EH (cell line): ENCODE measurements around the gene TSPO.

Source experiments
- DNase-seq: peaks from one replicate; pipeline ENCODE4 v3.0.0-alpha.2; 2015; ENCODE audit warnings: low read depth

Gene TSPO

DNA sequence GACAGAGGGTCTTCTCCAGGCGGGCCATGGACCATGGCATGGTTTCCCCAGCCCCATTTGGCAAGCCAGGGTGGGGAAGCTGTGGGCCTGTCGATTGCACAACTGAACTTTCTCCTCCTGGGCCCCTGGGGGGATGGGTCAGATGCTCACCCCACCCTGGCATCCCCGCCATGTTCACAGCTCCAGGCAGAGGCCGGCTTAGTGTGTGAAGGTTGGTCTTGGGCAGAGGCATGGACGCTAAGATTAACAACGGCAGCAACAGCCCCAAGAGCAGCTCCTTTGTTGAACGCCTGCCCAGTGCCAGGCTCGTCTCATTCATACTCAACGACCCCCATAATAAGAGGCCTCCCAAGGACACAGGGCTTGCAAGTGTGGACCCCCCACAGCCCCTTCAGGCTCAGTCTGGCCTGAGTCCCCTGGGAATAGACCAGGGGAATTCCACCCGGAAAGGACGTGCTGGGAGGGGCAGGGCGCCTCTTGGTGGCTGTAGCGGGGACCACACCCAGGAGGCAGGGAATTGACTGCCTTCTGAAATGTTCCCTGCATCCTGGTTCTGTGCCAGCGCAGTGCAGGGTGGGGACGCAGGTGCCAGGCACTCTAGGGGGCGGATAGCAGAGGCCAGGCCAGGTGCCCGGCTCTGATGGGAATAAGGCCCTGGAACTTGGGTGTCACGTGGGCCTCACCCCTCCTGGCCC, 8.3 kb downstream of the TSPO start:
- DNase-seq, result no peak

DNA sequence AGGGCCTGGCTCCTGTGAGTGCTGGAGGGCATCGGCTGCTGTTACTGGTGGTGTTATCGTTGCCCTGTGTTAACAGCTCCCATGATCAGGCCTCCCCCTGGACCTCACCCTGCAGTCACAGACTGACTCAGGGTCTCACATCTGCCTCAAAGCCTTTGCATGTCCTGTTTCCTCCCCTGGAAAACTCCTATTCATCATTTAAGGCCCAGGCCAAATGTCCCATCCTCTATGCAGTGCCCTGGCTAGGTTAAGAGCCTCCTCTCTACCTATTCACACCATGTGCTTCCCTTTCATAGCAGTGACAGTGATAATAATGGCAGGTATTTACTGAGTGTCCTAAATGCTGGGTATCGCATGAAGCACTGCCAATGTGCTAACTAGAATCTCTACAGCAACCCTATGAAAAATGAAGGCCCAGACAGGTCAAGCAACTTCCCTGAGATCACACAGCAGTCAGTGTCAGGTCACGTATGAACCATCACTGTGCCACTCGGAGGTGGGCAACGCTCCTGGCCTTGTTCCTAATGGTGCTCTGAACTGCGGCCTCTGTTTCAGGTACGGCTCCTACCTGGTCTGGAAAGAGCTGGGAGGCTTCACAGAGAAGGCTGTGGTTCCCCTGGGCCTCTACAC, 9.3 kb downstream of the TSPO start:
- DNase-seq, result no peak

GRCh38 chr22:43162412-43163150, 11.2 kb downstream of the TSPO start:
- DNase-seq, result no peak

DNA sequence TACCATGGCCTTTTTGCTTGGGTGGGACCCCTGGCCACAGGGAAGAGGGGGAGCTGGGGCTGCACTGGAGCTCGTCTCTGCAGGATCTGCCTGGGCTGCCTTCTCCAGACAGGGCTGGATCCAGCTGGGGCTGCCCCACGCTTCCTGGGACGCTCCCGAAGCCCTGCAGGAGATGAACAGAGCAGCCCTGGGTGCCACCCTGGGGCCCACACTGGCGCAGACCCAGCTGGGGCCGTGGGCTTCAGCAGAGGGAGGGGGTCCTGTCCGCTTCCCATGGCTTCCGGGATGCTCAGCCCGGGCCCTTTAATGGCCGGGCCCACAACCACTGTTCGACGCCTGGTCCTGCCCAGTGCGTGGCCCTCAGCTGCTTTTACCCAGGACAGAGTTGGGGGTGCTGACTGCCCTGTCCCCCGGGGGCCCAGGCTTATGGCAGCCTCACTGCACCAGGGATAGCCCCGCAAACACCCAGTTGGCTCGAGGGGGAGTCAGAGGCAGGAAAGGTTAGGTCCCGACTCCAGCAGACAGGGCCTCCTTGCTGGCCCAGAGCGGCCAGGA, 12.0 kb downstream of the TSPO start:
- no peak for DNase-seq

- peak; percentile 10 for DNase-seq
Measured at GRCh38 chr22:43164636-43165035, 13.3 kb downstream of the TSPO start.

GRCh38 chr22:43166132-43166930, 15.0 kb downstream of the TSPO start:
- no peak for DNase-seq

DNA sequence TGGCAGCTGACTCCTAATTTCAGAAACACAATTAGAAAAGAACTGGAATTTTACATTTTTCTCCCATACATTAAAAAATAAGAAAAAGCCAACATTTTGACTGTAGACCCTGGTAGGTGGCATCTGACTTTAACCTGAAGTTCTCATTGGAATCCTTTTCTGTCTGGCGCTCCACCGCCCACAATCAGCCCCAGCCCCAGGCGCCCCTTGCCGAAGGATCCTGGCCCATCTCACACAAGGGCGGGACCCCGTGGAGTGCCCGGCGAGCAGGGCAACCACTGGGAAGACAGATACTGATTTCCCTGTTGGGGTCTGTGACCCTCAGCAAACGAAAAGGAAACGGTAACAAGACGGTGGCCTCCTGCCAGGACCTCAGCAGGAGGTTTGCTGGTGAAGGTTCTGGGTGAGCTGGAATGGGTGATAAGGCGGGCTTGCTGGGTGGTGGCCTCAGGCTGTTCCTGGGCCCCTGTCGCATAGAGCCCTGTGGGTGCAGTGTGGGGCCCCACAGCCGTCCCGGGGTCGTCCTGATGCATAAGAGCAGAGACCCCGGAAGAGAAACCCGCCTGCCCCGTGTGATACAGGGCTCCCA, 15.7 kb downstream of the TSPO start:
- no peak for DNase-seq

DNA sequence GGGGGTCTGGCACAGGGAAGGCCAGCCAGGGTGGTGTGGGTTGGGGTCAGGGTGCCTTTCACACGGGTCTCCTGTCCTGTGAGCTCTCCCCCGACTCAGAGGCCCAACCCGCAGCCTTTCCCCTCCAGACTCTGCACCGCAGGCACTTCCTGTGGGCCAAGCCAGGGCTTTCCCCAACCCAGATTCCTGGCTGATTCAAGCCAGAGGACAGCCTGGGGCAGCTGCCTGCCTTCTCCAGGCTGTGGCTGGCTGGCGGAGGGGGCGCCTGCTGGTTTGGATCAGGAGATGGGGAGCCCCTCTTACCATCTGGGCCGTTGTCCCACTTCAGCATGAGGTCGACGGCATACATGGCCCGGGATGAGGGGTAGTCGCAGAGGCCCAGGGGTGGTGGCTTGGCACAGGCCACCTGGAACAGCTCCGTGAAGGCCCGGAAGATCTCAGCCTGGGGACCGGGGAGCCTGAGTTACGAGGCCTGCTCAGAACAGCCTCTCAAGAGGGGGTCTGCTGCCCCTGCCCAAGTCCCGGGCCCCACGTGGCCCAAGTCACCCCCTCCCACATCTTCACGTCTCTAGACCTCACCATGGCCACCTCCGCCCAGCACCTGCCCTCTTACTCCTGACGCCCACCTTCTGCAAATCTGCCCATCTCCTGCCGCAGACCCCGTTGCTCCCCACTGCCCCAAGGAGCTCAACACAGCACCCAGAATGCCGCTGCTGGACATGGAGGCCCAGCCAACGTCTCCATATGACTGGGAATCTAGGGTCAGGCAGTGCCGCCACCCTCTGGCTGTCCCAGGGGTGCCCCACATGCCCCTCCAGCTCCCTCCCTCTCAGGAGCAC, 17.3 kb downstream of the TSPO start:
- peak; percentile 80 for DNase-seq

- DNase-seq, result no peak
Measured at GRCh38 chr22:43169310-43170130, 18.2 kb downstream of the TSPO start.

GRCh38 chr22:43170131-43170480, 18.7 kb downstream of the TSPO start:
- no peak for DNase-seq

DNA sequence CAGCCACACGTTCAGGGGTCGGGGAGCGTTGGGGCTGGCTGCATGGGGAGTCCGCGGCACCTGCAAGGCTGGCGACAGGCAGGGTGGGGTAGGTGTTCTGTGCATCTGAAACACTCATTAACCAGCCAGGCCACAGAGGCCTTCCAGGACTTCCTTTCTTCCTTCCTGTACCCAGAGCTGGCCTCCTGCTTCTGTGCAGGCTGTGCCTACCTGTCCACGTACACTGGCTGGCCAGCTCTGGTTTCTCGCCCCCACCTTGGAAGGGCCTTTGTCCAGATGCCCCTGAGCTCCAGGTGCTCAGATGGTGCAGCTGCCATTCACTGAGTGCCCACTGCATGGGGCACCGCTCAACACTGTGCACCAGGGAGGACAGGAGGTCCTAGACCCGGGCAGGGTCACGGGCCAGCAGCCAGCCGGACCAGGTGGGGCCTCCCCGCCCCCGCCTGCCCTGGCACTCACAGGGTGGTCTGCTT, 19.7 kb downstream of the TSPO start:
- DNase-seq, result no peak

- no peak for DNase-seq
Measured at GRCh38 chr22:43171607-43172006, 20.2 kb downstream of the TSPO start.

GRCh38 chr22:43172191-43172590, 20.8 kb downstream of the TSPO start:
- no peak for DNase-seq

DNA sequence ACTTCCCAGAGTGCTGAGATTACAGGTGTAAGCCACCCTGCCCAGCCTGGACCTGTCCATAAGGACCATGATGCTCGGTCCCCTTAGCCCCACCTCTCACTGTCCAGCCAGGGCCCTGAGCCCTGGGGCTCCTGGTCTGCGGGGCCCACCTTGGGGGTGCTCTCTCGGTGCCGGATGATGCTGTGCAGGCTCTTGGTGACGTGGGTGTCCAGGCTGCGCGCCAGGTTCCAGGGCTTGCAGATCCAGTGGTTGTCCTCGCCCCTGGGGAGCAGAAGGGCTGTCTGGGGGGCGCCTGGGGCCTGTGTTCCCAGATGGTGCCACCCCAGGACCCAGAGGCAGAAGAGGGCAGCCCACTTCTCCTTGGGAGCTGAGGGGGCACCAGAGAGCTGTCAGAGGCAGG, 22.2 kb downstream of the TSPO start:
- no peak for DNase-seq

- no peak for DNase-seq
Measured at GRCh38 chr22:43173976-43174720, 22.8 kb downstream of the TSPO start.

GRCh38 chr22:43174941-43175531, 23.7 kb downstream of the TSPO start:
- no peak for DNase-seq

GRCh38 chr22:43176090-43176489, 24.7 kb downstream of the TSPO start:
- no peak for DNase-seq

GRCh38 chr22:43177479-43177878, 26.1 kb downstream of the TSPO start:
- DNase-seq, result no peak
